DOHH2 (cell line): ENCODE data around the gene RBM33.

Experiments
- CTCF ChIP-seq: fragments of 200-600 bp; sonication (generic); IDR thresholded peaks from one replicate; pipeline ENCODE4 v1.5.1; 2014; ENCODE audit warnings: antibody characterized with exemption, mild to moderate bottlenecking, low read depth, low read length; ENCODE audit not compliant: poor library complexity, severe bottlenecking
- EZH2phosphoT487 ChIP-seq: fragments of 200-600 bp; sonication (generic); IDR thresholded peaks from 2 replicates; pipeline ENCODE4 v1.6.1; 2017; ENCODE audit warnings: borderline replicate concordance, mild to moderate bottlenecking, antibody characterized with exemption, low read length, moderate library complexity, mixed read lengths

GRCh38 chr7:155603858-155604503, 40.5 kb upstream of the RBM33 start:
- no peak for TF ChIP-seq CTCF
- TF ChIP-seq EZH2phosphoT487: no peak
